NCI-H82 (cell line): Measurements from ENCODE around the gene DDX6.
"Not testable (repeated sequence)": the region's sequence is repeated elsewhere in the genome, so short reads cannot be mapped to it uniquely, and the experiment has no call there.

Experiments
- DNase-seq: peaks from one replicate; lab custom pipeline; 2025; lab: John Stamatoyannopoulos, UW

The DDX6 gene

GRCh38 chr11:118790357-118791110, 430 bp downstream of the DDX6 start:
- DNase-seq: peak; percentile 81

GRCh38 chr11:118789501-118790356, 1.2 kb downstream of the DDX6 start:
- peak; percentile 66 for DNase-seq

DNA sequence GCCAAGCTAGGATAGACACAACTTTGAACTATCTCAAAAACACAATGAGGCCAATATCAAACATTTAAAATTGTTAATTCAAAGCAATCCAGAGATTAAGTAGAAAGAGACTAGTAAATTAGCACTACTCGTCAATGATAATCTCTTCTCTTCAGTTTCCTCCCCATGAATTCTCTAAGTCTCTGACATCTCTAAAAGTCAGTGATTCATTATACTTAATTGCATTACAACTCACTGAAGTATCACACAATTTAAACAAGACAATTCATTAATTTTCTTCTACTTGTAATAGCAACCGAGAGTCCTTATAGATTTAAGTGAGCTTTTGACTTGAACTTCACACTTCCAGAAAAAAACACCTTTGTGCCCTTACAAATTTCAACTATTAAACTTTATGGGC, 4.3 kb downstream of the DDX6 start:
- DNase-seq: peak; percentile 35

DNA sequence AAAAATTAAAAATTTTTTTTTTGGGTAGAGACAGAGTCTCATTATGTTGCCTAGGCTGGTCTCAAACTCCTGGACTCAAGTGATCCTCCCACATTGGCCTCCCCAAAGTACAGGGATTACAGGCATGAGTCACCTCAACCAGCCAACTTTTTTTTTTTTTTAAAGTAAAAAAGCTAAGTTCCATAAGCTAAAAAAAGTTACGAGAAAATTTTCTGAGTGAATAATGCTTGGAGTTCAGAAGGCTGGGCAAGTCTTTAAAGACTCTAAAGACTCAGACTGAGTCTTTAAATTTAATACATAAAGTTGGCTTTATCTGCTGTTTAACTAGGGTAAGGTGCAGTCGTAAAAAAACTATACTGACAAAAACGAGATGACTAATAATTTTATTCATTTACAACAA, 5.6 kb downstream of the DDX6 start:
- DNase-seq: no peak

GRCh38 chr11:118783724-118784495, 7.1 kb downstream of the DDX6 start:
- DNase-seq: no peak

DNA sequence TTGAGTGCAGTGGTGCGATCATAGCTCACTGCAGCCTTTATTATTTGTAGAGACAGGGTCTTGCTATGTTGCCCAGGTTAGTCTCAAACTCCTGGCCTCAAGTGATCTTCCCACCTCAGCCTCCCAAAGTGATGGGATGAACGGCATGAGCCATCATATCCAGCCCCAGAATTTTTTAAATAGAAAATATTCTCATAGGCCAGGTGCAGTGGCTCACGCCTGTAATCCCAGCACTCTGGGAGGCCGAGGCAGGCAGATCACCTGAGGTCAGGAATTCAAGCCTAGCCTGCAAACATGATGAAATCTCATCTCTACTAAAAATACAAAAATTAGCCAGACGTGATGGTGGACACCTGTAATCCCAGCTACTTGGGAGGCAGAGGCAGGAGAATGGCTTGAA, 7.6 kb downstream of the DDX6 start:
- not testable (repeated sequence) for DNase-seq

DNA sequence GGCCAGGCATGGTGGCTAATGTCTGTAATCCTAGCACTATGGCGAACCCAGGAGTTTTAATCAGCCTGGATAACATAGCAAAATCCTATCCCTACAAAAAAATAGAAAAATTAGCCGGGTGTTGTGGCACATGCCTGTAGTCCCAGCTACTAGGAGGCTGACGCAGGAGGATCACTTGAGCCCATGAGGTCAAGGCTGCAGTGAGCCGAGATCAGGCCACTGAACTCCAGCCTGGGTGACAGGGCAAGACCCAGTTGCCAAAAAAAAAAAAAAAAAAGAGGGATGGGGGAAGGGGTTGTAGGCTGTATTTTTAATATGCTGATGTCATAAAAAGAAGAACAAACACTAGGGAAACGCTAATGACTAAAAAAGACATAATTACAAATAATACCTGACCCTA, 12.1 kb downstream of the DDX6 start:
- no peak for DNase-seq

GRCh38 chr11:118774032-118774431, 16.9 kb downstream of the DDX6 start:
- no peak for DNase-seq

- DNase-seq: no peak
Observed at GRCh38 chr11:118771547-118772288, 19.2 kb downstream of the DDX6 start.

GRCh38 chr11:118768690-118769089, 22.3 kb downstream of the DDX6 start:
- no peak for DNase-seq

- no peak for DNase-seq
Observed at GRCh38 chr11:118766035-118766434, 24.9 kb downstream of the DDX6 start.

- not testable (repeated sequence) for DNase-seq
Observed at GRCh38 chr11:118765095-118765691, 25.8 kb downstream of the DDX6 start.

DNA sequence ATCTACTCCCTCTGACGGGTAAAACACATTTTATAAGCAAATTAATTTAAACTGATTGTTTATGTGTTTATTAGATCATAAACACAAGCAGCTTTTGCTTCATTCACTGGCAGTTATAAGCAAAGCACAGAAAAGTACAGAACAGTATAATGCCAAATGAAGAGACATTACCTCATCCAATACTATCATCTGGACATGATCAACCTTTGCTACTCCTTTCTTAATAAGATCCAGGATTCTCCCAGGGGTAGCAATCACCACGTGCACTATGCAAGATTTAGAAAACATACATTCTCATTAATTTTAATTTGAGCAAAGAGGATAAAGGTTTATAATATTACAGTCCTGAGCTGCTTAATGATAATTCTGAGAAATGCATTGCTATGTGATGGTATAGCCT, 27.9 kb downstream of the DDX6 start:
- no peak for DNase-seq

DNA sequence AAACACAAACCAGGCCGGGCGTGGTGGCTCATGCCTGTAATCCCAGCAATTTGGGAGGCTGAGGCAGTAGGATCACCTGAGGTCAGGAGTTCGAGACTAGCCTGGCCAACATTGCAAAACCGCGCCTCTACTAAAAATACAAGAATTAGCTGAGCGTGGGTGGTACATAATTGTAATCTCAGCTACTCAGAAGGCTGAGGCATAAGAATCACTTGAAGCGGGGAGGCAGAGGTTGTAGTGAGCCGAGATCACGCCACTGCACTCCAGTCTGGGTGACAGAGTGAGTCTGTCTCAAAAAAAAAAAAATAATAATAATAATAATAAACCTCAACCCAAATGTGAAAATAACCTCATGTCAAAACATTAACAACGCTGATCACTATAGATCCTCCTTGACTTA, 29.0 kb downstream of the DDX6 start:
- not testable (repeated sequence) for DNase-seq

DNA sequence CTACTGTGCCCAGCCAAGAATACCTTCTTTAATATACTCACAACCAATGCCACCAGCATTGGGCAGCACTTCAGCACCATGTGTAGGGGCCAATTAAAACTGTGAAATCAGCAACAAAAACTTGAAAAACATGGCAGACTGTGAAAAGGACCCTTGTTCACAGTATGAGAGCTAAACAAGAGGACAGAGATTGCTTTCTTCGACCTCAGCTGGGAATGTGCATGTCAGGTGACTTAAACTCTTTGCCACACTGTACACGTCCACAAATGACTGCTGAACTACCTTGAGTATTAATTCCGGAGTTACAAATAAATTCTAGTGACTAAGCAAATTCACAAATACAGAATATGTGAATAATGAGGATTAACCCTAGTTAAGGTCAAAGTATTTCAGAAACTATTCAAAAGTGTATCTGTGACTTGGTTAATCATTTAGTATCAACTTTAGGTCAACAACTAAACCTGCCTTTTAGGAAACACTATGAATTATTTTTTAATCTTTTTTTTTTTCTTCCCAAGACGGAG, 33.0 kb downstream of the DDX6 start:
- no peak for DNase-seq

- no peak for DNase-seq
Observed at GRCh38 chr11:118752654-118753053, 38.3 kb downstream of the DDX6 start.

DNA sequence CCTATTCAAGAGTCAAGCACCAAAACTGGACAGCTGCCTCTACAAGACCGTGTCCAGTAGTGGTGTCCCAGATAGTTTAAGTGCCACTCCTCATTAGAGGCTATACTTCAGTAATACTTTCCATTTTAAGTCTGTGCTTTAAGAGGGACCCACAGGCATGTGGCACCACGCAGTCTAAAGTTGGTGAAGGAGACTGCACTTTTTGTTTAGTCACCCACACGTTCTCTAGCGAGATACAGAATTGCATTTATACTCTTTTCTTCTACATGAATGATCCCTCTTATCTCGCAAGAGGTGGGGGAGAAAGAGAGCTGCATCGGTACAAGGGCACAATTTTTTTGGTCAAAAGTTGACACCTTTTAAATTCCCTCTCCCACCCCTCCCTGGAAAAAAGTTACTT, 41.5 kb downstream of the DDX6 start:
- DNase-seq: no peak

DNA sequence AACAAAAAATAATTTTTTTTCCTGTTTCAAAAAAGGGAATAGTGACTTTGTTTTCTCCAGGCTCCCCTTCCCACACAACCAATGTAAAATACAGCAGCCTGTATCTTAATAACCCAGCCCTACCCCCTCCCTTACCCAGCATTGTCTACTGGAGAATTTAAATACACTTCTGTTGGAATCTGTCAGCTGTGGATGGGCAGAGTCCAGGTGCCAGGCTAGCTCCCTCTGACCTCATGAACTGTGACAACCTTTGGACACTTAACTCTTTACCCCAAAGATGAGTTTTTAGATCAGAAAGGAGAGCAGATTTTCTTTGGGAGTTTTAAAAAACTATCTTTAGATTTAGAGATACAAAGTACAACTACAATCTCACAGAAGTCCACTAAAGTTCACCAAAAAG, 42.9 kb downstream of the DDX6 start:
- DNase-seq: no peak

GRCh38 chr11:118746988-118747585, 43.9 kb downstream of the DDX6 start:
- no peak for DNase-seq

GRCh38 chr11:118744046-118744445, 46.9 kb downstream of the DDX6 start:
- DNase-seq: peak; percentile 73

DNA sequence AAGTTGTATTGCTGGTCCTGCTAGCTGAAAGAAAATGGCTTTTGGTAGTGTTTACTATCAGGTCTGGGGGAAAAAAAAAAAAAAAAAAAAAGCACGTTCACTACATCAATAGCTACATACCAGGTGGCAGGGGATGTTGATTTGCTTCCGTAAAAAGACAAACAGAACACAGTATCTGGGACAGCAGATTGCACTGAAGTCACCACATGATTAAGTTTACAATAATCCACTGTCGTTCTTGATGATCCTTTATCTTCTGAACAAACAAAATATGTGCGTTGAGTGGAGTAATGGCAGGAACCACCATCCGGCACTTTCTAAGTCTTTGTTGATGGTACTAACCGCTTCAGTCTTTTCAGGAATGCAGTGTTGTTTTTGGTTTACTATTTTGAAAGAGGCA, 48.7 kb downstream of the DDX6 start:
- peak; percentile 43 for DNase-seq
